Neuronal stem cell (in vitro differentiated cells): ENCODE measurements around the gene LKAAEAR1.

Experiments used
- DNase-seq: peaks from one replicate; pipeline ENCODE4 v3.0.0-alpha.2; 2013; ENCODE audit warnings: low spot score
- H2AFZ ChIP-seq: one replicate; pipeline ENCODE4 v1.6.1; 2013; ENCODE audit warnings: mild to moderate bottlenecking, low read length, inconsistent platforms
- H2AK5ac ChIP-seq: 2 replicates; pipeline ENCODE4 v1.6.1; 2013; ENCODE audit warnings: low read depth, mild to moderate bottlenecking, inconsistent platforms, low read length, moderate library complexity, mixed read lengths
- H2BK120ac ChIP-seq: 2 replicates; pipeline ENCODE4 v1.6.1; 2013; ENCODE audit warnings: low read depth, mild to moderate bottlenecking, inconsistent platforms, low read length, moderate library complexity, mixed read lengths
- H2BK12ac ChIP-seq: one replicate; pipeline ENCODE4 v1.6.1; 2013; ENCODE audit warnings: low read length, inconsistent platforms
- H2BK15ac ChIP-seq: 2 replicates; pipeline ENCODE4 v1.6.1; 2013; ENCODE audit warnings: mild to moderate bottlenecking, low read length, inconsistent platforms, mixed read lengths
- H2BK5ac ChIP-seq: one replicate; pipeline ENCODE4 v1.6.1; 2013; ENCODE audit warnings: inconsistent platforms, mild to moderate bottlenecking, low read length, moderate library complexity
- H3K14ac ChIP-seq: one replicate; pipeline ENCODE4 v1.6.1; 2013; ENCODE audit warnings: low read length, inconsistent platforms
- H3K18ac ChIP-seq: 2 replicates; pipeline ENCODE4 v1.6.1; 2013; ENCODE audit warnings: low read length, inconsistent platforms
- H3K23ac ChIP-seq: 2 replicates; pipeline ENCODE4 v1.6.1; 2013; ENCODE audit warnings: low read depth, mild to moderate bottlenecking, mixed read lengths, low read length, inconsistent platforms; ENCODE audit not compliant: poor library complexity
- H3K27ac ChIP-seq: replicated peaks from 3 replicates; pipeline ENCODE4 v1.5.1; 2013; ENCODE audit warnings: low read length, inconsistent platforms
- H3K27me3 ChIP-seq, 3 experiments: 2 replicates each; pipeline ENCODE4 v1.6.1; 2013; ENCODE audit warnings: low read length in 3 of 3, mild to moderate bottlenecking in 2 of 3, inconsistent platforms in 1 of 3, low read depth in 1 of 3, mixed read lengths in 1 of 3, moderate library complexity in 1 of 3; ENCODE audit not compliant: control insufficient read depth in 3 of 3, insufficient read depth in 3 of 3
- H3K36me3 ChIP-seq, 2 donors: replicated peaks in 1 of 2; 2 replicates each; pipeline ENCODE4 v1.6.1; 2013; ENCODE audit warnings: low read length in 2 of 2; ENCODE audit not compliant: control insufficient read depth in 2 of 2, insufficient read depth in 2 of 2
- H3K4ac ChIP-seq: 2 replicates; pipeline ENCODE4 v1.6.1; 2013; ENCODE audit warnings: inconsistent platforms, mild to moderate bottlenecking, low read length, moderate library complexity
- H3K4me1 ChIP-seq, 2 donors: 1 replicate in 1 of 2; 2 replicates in 1 of 2; pipeline ENCODE4 v1.6.1; 2013; ENCODE audit warnings: low read length in 2 of 2, low read depth in 1 of 2; ENCODE audit not compliant: control insufficient read depth in 2 of 2, insufficient read depth in 1 of 2
- H3K4me2 ChIP-seq: one replicate; pipeline ENCODE4 v1.6.1; 2013; ENCODE audit warnings: mild to moderate bottlenecking, low read length, inconsistent platforms; ENCODE audit not compliant: insufficient read depth, poor library complexity, severe bottlenecking
- H3K4me3 ChIP-seq, 2 donors: 2 replicates each; pipeline ENCODE4 v1.5.1; 2013; ENCODE audit warnings: low read length in 2 of 2, mild to moderate bottlenecking in 2 of 2, inconsistent platforms in 1 of 2, moderate library complexity in 1 of 2
- H3K79me1 ChIP-seq: one replicate; pipeline ENCODE4 v1.6.1; 2013; ENCODE audit warnings: low read depth, mild to moderate bottlenecking, inconsistent platforms, low read length, moderate library complexity
- H3K9ac ChIP-seq: one replicate; pipeline ENCODE4 v1.6.1; 2013; ENCODE audit warnings: mild to moderate bottlenecking, low read depth, low read length, inconsistent platforms; ENCODE audit not compliant: poor library complexity
- H3K9me3 ChIP-seq, 2 donors: replicated peaks in 1 of 2; 2 replicates each; pipeline versions ENCODE3 to v1.6.1; 2013; ENCODE audit warnings: low read length in 2 of 2, mild to moderate bottlenecking in 2 of 2, inconsistent platforms in 1 of 2, low read depth in 1 of 2, mixed read lengths in 1 of 2, moderate library complexity in 1 of 2; ENCODE audit not compliant: control insufficient read depth in 2 of 2, insufficient read depth in 1 of 2
- H4K8ac ChIP-seq: one replicate; pipeline ENCODE4 v1.6.1; 2013; ENCODE audit warnings: low read depth, mild to moderate bottlenecking, inconsistent platforms, low read length, moderate library complexity
- H4K91ac ChIP-seq: one replicate; pipeline ENCODE4 v1.6.1; 2013; ENCODE audit warnings: low read length, low read depth, mild to moderate bottlenecking, inconsistent platforms; ENCODE audit not compliant: poor library complexity
- WGBS, 2 donors: extraction: QIAGEN DNeasy Blood & Tissue Kit; methylation state at CpG; one replicate each; pipeline ENCODE4 v1.1.7; 2013; ENCODE audit warnings: missing lambda C conversion rate in 2 of 2, mixed read lengths in 1 of 2; ENCODE audit not compliant: insufficient read length in 2 of 2, insufficient replicate concordance in 1 of 2; ENCODE audit errors: extremely low coverage in 2 of 2; 5-methylcytosine and 5-hydroxymethylcytosine counted together

Gene LKAAEAR1

GRCh38 chr20:64036346-64037198 lies 47.6 kb downstream of the LKAAEAR1 start:
- H3K27ac ChIP-seq: no peak overlapping the region
- H3K18ac ChIP-seq: peak overlapping the region; percentile 80
- H3K27me3 ChIP-seq: peaks cover 22 to 48% (median 29%) of the 10 kb centered on the region in 3 experiments
- H3K9ac ChIP-seq: peak overlapping the region; percentile 4
- no peak overlapping the region for H4K91ac ChIP-seq
- DNase-seq: no peak
- H2BK12ac ChIP-seq: peak overlapping the region; percentile 66
- peak overlapping the region; percentile 19 for H4K8ac ChIP-seq
- peak overlapping the region; percentile 84 for H3K14ac ChIP-seq
- H3K4me3 ChIP-seq: no peak overlapping the region
- H3K4me1 ChIP-seq: peaks cover 16 to 21% of the 10 kb centered on the region in 2 donors
- H2AK5ac ChIP-seq: peak overlapping the region; percentile 82
- no peak overlapping the region for H2AFZ ChIP-seq
- peak overlapping the region; percentile 13 for H2BK5ac ChIP-seq
- peaks cover 17 to 37% of the 10 kb centered on the region in 2 donors for H3K36me3 ChIP-seq
- no peaks in the 10 kb centered on the region for H3K9me3 ChIP-seq
- H3K4me2 ChIP-seq: peak overlapping the region; percentile 25
- peak overlapping the region; percentile 21 for H2BK15ac ChIP-seq
- no peak overlapping the region for H3K4ac ChIP-seq
- peak overlapping the region; percentile 47 for H2BK120ac ChIP-seq
- H3K23ac ChIP-seq: peak overlapping the region; percentile 68
- no CpG with 5 or more reads among the region's 17 CpGs for WGBS, 2 donors
- H3K79me1 ChIP-seq: no peaks in the 10 kb centered on the region

GRCh38 chr20:64035933-64036345 lies 48.3 kb downstream of the LKAAEAR1 start, which contains the start of gene C20orf204:
C20orf204 (plus strand) TSS chr20:64036182; CDS start chr20:64036324, 142 bp downstream.
- Histone ChIP-seq H3K9me3 (no peaks in the 10 kb centered on the region), H3K23ac (peak within 1 kb of the TSS; percentile 68), H2AK5ac (peak within 1 kb of the TSS; percentile 82), H3K9ac (peak within 1 kb of the TSS; percentile 54), H3K27me3 (peaks cover 22 to 42% (median 23%) of the 10 kb centered on the region in 3 experiments), H3K14ac (peak within 1 kb of the TSS; percentile 84), H2BK12ac (peak within 1 kb of the TSS; percentile 66), H3K27ac (no peak within 1 kb of the TSS), H2AFZ (no peak within 1 kb of the TSS), H3K18ac (peak within 1 kb of the TSS; percentile 80), H3K4me1 (peaks cover 16 to 19% of the 10 kb centered on the region in 2 donors), H3K36me3 (peaks cover 19 to 39% of the 10 kb centered on the region in 2 donors), H2BK15ac (peak within 1 kb of the TSS; percentile 21), H2BK120ac (peak within 1 kb of the TSS; percentile 47), H3K4me2 (peak within 1 kb of the TSS; percentile 25), H3K4me3 (no peak within 1 kb of the TSS), H3K4ac (no peak within 1 kb of the TSS), H2BK5ac (peak within 1 kb of the TSS; percentile 13), H4K8ac (peak within 1 kb of the TSS; percentile 19), H4K91ac (no peak within 1 kb of the TSS), H3K79me1 (no peaks in the 10 kb centered on the region)
- no peak for DNase-seq
- WGBS, 2 donors: no CpG with 5 or more reads among the region's 10 CpGs

- Histone ChIP-seq H3K9ac (peak overlapping the region; percentile 54), H3K79me1 (no peaks in the 10 kb centered on the region), H2BK15ac (no peak overlapping the region), H2AK5ac (peak overlapping the region; percentile 82), H4K8ac (no peak overlapping the region), H2BK5ac (no peak overlapping the region), H3K14ac (no peak overlapping the region), H2BK120ac (no peak overlapping the region), H3K4me1 (peaks cover 16 to 19% of the 10 kb centered on the region in 2 donors), H4K91ac (no peak overlapping the region), H3K4me2 (no peak overlapping the region), H3K4ac (no peak overlapping the region), H3K9me3 (no peaks in the 10 kb centered on the region), H3K27ac (no peak overlapping the region), H3K23ac (no peak overlapping the region), H2BK12ac (no peak overlapping the region), H3K36me3 (peaks cover 23 to 46% of the 10 kb centered on the region in 2 donors), H3K27me3 (peaks cover 17 to 35% (median 19%) of the 10 kb centered on the region in 3 experiments), H2AFZ (no peak overlapping the region), H3K4me3 (no peak overlapping the region), H3K18ac (no peak overlapping the region)
- no CpG with 5 or more reads among the region's 17 CpGs for WGBS, 2 donors
- no peak for DNase-seq
These were observed 48.9 kb downstream of the LKAAEAR1 start for GRCh38 chr20:64035066-64035932.
